HG02759 (cell line): ENCODE results near the gene KAT2B.
A peak's percentile ranks its signal among the peaks of the same experiment; 100 is the strongest.
"Not testable (repeated sequence)": the region's sequence is repeated elsewhere in the genome, so short reads cannot be mapped to it uniquely, and the experiment has no call there.

Experiments used
- ATAC-seq: cut with Tn5 transposase; IDR thresholded peaks from one replicate; pipeline ENCODE4 v1.9.1; 2021; ENCODE audit warnings: mild to moderate bottlenecking, moderate library complexity; ENCODE audit not compliant: unreplicated experiment

KAT2B gene

GRCh38 chr3:20041197-20041780 lies 1.0 kb downstream of the KAT2B start:
- ATAC-seq: peak; percentile 41

GRCh38 chr3:20042331-20042730 lies 2.1 kb downstream of the KAT2B start:
- no peak for ATAC-seq

GRCh38 chr3:20043396-20043795 lies 3.1 kb downstream of the KAT2B start:
- peak; percentile 18 for ATAC-seq

- ATAC-seq: no peak
Observed at GRCh38 chr3:20043825-20044224, 3.6 kb downstream of the KAT2B start.

GRCh38 chr3:20045141-20045540 lies 4.9 kb downstream of the KAT2B start:
- not testable (repeated sequence) for ATAC-seq

- no peak for ATAC-seq
Observed at GRCh38 chr3:20046556-20046955, 6.3 kb downstream of the KAT2B start.

GRCh38 chr3:20047341-20047779 lies 7.1 kb downstream of the KAT2B start:
- ATAC-seq: no peak

GRCh38 chr3:20047976-20048883 lies 8.0 kb downstream of the KAT2B start:
- ATAC-seq: no peak

GRCh38 chr3:20051123-20051806 lies 11.0 kb downstream of the KAT2B start:
- no peak for ATAC-seq

GRCh38 chr3:20052851-20053250 lies 12.6 kb downstream of the KAT2B start:
- no peak for ATAC-seq

GRCh38 chr3:20054549-20054987 lies 14.3 kb downstream of the KAT2B start:
- peak; percentile 85 for ATAC-seq

GRCh38 chr3:20055020-20055775 lies 15.0 kb downstream of the KAT2B start:
- ATAC-seq: peak; percentile 20

GRCh38 chr3:20055842-20056241 lies 15.6 kb downstream of the KAT2B start:
- no peak for ATAC-seq

- no peak for ATAC-seq
Observed at GRCh38 chr3:20056725-20057611, 16.7 kb downstream of the KAT2B start.

GRCh38 chr3:20057612-20058180 lies 17.4 kb downstream of the KAT2B start:
- ATAC-seq: no peak

GRCh38 chr3:20059929-20060328 lies 19.7 kb downstream of the KAT2B start:
- no peak for ATAC-seq

- ATAC-seq: peak; percentile 75
Observed at GRCh38 chr3:20060974-20061685, 20.9 kb downstream of the KAT2B start.

- no peak for ATAC-seq
Observed at GRCh38 chr3:20062996-20063395, 22.8 kb downstream of the KAT2B start.

GRCh38 chr3:20064387-20064786 lies 24.1 kb downstream of the KAT2B start:
- ATAC-seq: no peak
